Stimulated activated naive CD8-positive, alpha-beta T cell treated with anti-CD3 and anti-CD28 coated beads, Interleukin-15, Interleukin-2, amounts not matched to agents 100 U/mL and 50 U/mL, for 24 hours (primary cell): ENCODE results near the gene DDX6.
A peak's percentile ranks its signal among the peaks of the same experiment; 100 is the strongest.
"Not testable (repeated sequence)": the region's sequence is repeated elsewhere in the genome, so short reads cannot be mapped to it uniquely, and the experiment has no call there.

ENCODE experiments used
- ATAC-seq: fragments of 150-1000 bp; cut with Tn5 transposase; one replicate; pipeline ENCODE4 v1.10.0; 2021
- DNase-seq: peaks from one replicate; pipeline ENCODE4 v3.0.0; 2021

Gene DDX6

DNA sequence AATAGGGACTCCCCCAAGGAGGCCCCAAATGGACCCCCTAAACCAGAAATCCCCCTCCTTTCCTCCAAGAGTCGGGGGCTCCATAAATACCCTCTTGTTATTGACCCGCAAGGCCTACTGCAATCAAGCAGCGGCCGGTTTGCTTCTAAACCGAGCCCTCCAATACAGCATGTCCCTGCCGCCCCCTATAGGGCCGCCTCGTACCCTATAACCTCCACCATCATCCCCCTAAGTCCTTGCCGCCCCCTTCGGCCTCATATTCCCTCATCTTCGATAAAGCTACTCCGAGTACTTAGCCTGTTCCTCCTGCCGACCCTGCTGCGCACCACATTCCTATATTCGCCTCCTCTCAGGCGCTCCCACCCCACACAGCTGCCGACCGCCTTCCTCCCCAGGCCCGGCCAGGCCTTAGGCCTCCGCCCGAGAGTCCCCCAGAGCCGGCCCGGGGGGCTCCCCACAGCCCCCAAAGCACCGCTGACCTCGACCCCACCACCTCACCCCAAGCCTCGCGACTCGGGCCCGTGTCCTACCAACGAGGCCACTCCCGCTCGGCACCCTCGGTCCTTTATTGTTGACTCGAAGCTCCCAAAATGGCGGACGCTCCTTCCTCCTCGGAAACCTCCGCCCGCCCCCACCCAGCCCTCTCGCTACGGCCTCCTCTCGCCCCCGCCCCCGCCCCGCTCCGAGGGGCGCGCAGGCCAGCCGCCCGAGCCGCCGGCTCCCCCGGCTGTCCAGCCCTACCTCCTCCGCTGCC, 430 bp downstream of the DDX6 start:
- ATAC-seq (peak; percentile 21), DNase-seq (peak; percentile 68)

DNA sequence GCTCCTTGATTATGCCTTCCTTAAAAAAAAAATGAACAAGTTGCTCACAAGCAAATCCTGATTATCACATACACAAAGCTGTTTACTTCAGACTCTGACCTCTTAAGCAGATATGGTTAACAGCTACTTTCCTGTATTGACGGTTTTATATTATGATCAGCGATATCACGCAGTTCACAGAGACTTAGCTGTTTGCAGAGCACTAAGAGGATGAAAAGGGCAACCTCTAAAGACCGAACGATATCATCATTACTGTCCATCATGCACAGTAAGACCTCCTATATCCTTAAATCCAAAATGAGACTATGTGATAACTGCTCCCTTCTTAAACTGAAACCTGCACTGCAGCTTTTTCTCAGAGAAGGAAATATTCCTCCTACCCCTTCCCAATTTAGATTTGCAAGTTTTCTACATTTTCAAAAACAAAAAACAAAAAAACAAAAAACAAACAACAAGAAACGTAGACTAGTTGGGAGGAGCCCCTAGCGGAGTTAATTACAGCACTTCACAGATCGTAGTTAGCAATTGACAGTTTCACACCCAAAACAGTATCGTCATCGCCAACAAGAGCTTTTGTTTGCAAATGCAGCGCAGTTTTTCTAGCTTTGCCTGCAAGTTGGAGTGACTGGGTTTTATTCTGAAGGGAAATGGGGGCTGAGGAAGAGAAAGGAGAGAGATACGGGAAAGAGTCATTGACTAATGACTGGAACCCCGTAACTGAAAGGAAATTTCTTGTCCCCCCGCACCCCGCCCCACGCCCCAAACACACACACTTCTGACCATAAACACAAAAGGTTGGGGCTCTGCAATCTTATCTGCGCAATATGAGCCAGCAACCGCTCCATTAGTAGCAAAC, 1.2 kb downstream of the DDX6 start:
- no peak for ATAC-seq
- DNase-seq = no peak

DNA sequence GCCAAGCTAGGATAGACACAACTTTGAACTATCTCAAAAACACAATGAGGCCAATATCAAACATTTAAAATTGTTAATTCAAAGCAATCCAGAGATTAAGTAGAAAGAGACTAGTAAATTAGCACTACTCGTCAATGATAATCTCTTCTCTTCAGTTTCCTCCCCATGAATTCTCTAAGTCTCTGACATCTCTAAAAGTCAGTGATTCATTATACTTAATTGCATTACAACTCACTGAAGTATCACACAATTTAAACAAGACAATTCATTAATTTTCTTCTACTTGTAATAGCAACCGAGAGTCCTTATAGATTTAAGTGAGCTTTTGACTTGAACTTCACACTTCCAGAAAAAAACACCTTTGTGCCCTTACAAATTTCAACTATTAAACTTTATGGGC, 4.3 kb downstream of the DDX6 start:
- ATAC-seq (no peak), DNase-seq (no peak)

DNA sequence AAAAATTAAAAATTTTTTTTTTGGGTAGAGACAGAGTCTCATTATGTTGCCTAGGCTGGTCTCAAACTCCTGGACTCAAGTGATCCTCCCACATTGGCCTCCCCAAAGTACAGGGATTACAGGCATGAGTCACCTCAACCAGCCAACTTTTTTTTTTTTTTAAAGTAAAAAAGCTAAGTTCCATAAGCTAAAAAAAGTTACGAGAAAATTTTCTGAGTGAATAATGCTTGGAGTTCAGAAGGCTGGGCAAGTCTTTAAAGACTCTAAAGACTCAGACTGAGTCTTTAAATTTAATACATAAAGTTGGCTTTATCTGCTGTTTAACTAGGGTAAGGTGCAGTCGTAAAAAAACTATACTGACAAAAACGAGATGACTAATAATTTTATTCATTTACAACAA, 5.6 kb downstream of the DDX6 start:
- DNase-seq = no peak
- no peak for ATAC-seq

DNA sequence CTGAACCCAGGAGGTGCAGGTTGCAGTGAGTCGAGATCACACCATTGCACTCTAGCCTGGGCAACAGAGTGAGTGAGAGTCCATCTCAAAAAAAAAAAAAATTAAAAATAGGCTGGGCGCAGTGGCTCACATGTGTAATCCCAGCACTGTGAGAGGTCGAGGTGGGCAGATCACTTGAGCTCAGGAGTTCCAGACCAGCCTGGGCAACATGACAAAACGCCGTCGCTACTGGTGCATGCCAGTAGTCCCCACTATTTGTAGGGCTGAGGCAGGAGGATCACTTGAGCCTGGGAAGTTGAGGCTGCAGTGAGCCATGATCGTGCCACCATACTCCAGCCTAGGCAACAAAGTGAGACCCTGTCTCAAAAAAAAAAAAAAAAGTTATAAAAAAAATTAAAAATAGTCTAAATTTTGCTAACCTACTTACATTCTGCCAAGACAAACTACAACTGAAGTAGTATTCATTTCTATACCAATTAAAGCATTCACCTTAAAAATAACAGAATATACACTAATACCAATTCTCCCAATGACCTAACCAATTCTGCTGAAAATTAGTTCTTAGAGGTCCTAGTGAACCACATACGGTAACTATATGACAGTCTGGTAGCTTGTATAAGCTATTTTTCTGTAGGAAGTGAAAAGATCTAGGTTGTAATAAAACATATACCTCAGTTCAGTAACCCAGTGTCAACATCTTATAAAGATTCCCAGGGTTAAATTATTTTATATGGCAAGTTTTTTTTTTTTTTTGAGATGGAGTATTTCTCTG, 7.1 kb downstream of the DDX6 start:
- no peak for DNase-seq
- ATAC-seq = no peak

DNA sequence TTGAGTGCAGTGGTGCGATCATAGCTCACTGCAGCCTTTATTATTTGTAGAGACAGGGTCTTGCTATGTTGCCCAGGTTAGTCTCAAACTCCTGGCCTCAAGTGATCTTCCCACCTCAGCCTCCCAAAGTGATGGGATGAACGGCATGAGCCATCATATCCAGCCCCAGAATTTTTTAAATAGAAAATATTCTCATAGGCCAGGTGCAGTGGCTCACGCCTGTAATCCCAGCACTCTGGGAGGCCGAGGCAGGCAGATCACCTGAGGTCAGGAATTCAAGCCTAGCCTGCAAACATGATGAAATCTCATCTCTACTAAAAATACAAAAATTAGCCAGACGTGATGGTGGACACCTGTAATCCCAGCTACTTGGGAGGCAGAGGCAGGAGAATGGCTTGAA, 7.6 kb downstream of the DDX6 start:
- not testable (repeated sequence) for DNase-seq, ATAC-seq

DNA sequence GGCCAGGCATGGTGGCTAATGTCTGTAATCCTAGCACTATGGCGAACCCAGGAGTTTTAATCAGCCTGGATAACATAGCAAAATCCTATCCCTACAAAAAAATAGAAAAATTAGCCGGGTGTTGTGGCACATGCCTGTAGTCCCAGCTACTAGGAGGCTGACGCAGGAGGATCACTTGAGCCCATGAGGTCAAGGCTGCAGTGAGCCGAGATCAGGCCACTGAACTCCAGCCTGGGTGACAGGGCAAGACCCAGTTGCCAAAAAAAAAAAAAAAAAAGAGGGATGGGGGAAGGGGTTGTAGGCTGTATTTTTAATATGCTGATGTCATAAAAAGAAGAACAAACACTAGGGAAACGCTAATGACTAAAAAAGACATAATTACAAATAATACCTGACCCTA, 12.1 kb downstream of the DDX6 start:
- DNase-seq (no peak), ATAC-seq (no peak)

DNA sequence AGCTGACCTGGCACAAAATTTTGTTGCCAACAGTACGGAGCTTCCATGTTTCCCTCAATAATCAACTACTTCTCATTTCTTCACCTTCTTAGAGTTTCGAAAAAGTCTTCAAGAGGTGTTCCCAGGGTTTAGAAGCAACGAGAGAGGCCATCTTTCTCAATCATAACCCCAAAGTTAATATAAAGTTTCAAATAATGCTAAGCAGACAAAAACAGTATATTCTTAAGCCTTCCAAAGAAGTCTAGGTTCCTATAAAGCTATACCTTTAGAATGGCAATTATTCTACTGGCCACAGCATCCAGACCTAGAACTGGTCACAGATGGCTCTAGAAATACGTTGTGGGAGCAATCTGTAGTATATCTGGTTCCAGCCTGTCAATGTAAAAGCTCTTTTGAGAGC, 16.9 kb downstream of the DDX6 start:
- no peak for ATAC-seq
- DNase-seq = no peak

DNA sequence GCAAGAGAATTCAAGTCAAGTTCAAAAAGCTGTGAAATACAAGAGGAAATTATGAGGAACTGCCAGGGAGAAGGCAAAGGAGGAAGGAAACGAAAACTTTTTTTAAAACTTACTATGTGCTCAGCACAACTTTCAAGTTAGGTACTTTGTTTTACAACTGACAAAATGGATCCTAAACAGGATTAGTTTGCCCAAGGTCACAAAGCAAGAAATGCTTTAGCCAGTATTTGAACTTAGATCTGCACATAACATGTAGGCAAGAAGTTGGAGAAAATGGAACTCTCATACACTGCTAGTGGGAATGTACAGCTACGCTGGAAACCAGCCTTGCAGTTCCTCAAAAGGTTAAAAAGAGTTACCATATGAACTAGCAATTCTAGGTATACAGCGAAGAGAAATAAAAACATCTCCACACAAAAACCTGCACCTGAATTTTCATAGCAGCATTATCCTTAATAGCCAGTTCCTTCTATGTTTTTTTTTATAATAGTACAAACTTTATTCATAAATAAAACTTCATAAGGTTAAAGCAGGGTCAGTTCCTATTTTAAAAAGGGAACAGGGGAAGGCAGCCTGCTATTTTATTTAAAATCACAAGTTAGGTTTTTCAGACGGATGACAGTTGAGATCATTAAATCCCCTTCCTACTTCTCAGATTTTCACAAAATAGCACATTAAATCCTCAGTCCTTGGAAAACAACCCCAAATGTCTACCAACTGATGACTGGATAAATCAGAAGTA, 19.2 kb downstream of the DDX6 start:
- DNase-seq (no peak), ATAC-seq (no peak)

DNA sequence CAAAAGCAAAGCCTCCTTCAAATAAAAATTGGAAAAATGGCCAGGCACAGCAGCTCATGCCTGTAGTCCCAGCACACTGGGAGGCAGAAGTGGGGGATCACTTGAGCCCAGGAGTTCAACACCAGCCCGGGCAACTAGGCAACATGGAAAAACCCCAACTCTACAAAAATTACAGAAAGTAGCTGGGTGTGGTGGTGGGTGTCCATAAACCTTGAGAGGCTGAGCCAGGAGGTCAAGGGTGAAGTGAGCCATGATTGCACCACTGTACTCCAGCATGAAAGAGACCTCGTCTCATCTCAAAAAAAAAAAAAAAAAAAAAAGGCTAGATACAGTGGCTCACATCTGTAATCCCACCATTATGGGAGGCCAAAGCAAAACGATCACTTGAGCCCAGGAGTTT, 22.3 kb downstream of the DDX6 start:
- ATAC-seq = no peak
- DNase-seq = no peak

DNA sequence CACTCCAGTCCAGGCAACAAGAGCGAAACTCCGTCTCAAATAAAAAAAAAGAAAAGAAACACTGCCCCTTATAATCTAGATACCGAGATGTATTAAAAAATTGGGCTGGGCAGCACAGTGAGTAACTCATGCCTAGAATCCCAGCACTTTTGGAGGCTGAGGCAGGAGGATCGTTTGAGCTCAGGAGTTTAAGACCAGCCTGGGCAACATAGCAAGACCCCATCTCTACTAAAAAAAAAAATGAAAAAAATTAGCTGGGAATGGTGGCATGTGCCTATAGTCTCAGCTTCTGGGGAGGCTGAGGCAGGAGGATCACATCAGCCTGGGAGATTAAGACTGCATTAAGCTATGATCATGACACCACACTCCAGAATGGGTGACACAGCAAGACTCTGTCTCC, 24.9 kb downstream of the DDX6 start:
- no peak for DNase-seq
- ATAC-seq = no peak

DNA sequence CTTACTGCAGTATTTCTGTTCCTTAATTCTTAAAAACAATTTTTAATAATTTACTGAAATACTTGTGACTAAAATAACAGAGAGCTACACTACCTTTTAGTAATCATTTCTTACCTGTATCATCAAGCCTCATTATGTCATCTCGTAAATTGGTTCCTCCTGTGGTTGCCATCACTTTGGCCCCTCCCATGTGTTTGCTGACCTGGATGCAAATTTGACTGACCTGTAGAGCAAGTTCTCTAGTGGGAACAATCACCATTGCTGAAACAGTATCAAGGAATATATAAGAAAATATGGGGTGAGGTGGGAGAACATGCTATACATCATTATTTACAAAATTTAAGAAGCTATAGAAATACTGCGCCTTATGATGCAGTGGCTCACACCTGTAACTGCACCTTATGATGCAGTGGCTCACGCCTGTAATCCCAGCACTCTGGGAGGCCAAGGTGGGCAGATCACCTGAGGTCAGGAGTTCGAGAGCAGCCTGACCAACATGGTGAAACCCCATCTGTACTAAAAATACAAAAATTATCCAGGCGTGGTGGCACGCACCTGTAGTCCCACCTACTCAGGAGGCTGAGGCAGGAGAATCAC, 25.8 kb downstream of the DDX6 start:
- not testable (repeated sequence) for DNase-seq

DNA sequence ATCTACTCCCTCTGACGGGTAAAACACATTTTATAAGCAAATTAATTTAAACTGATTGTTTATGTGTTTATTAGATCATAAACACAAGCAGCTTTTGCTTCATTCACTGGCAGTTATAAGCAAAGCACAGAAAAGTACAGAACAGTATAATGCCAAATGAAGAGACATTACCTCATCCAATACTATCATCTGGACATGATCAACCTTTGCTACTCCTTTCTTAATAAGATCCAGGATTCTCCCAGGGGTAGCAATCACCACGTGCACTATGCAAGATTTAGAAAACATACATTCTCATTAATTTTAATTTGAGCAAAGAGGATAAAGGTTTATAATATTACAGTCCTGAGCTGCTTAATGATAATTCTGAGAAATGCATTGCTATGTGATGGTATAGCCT, 27.9 kb downstream of the DDX6 start:
- DNase-seq (no peak), ATAC-seq (no peak)

More for the DNA sequence above, 25.8 kb downstream of the DDX6 start:
- not testable (repeated sequence) for ATAC-seq

DNA sequence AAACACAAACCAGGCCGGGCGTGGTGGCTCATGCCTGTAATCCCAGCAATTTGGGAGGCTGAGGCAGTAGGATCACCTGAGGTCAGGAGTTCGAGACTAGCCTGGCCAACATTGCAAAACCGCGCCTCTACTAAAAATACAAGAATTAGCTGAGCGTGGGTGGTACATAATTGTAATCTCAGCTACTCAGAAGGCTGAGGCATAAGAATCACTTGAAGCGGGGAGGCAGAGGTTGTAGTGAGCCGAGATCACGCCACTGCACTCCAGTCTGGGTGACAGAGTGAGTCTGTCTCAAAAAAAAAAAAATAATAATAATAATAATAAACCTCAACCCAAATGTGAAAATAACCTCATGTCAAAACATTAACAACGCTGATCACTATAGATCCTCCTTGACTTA, 29.0 kb downstream of the DDX6 start:
- not testable (repeated sequence) for ATAC-seq, DNase-seq

DNA sequence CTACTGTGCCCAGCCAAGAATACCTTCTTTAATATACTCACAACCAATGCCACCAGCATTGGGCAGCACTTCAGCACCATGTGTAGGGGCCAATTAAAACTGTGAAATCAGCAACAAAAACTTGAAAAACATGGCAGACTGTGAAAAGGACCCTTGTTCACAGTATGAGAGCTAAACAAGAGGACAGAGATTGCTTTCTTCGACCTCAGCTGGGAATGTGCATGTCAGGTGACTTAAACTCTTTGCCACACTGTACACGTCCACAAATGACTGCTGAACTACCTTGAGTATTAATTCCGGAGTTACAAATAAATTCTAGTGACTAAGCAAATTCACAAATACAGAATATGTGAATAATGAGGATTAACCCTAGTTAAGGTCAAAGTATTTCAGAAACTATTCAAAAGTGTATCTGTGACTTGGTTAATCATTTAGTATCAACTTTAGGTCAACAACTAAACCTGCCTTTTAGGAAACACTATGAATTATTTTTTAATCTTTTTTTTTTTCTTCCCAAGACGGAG, 33.0 kb downstream of the DDX6 start:
- DNase-seq (no peak), ATAC-seq (no peak)

DNA sequence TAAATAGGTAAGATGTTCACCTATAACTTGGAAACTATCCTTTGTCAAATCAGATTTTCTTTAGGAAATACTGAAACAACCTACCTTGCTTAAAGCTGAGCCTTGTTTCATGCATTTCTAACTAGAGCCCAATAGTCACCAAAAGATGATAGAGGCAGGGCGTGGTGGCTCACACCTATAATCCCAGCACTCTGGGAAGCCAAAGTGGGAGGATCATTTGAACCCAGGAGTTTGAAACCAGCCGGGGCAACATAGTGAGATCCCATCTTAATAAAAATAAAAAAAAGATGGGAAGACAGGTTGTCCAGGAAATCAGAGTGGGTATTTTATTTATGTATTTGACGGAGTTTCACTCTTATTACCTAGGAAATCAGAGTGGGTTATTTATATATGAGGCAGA, 38.3 kb downstream of the DDX6 start:
- DNase-seq (no peak), ATAC-seq (no peak)

DNA sequence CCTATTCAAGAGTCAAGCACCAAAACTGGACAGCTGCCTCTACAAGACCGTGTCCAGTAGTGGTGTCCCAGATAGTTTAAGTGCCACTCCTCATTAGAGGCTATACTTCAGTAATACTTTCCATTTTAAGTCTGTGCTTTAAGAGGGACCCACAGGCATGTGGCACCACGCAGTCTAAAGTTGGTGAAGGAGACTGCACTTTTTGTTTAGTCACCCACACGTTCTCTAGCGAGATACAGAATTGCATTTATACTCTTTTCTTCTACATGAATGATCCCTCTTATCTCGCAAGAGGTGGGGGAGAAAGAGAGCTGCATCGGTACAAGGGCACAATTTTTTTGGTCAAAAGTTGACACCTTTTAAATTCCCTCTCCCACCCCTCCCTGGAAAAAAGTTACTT, 41.5 kb downstream of the DDX6 start:
- DNase-seq (no peak), ATAC-seq (no peak)

DNA sequence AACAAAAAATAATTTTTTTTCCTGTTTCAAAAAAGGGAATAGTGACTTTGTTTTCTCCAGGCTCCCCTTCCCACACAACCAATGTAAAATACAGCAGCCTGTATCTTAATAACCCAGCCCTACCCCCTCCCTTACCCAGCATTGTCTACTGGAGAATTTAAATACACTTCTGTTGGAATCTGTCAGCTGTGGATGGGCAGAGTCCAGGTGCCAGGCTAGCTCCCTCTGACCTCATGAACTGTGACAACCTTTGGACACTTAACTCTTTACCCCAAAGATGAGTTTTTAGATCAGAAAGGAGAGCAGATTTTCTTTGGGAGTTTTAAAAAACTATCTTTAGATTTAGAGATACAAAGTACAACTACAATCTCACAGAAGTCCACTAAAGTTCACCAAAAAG, 42.9 kb downstream of the DDX6 start:
- ATAC-seq = no peak

DNA sequence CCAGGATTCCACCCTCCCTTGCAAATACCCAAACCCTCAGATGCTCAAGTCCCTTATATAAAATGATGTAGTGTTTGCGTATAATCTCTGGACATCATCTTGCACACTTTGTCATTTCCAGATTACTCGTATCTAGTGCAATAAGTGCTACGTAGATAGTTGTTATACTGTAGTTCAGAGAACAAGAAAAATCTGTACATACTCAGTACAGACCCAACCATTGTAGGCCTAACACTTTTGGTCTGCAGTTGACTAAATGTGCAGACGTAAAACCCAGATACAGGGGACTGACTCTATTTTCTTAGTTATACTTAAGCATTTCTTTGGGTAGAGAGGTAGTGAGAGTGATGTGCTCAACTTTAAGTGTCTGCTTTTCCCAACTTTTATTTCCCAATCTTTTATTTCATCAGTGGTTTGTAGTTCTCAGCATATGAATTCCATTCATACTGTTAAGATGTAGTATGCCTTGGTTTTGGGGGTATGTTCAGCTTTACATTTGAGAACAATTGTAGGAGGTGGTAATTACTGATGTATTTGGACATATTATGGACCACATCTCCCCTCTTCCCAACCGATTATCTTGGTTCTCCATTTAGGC, 43.9 kb downstream of the DDX6 start:
- DNase-seq (no peak), ATAC-seq (no peak)

More for the DNA sequence above, 42.9 kb downstream of the DDX6 start:
- DNase-seq = no peak

DNA sequence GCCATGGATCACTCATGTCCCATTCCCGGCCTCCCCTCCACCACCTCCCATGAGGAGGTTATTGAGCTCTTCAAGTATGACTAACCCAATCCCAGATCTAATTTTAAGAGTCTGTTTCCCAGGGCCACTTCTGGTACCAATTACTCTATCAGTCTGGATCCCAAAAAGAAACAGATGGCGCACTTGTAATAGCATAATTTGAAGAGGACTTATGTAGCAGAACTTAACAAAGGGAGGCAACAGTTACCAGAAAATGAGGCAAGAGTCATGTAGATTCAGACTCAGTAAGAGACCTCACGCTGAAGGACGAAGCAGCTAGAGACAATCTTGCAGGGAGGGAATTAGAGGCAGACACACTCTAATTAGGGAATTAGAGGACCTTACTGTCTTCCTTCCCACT, 46.9 kb downstream of the DDX6 start:
- no peak for DNase-seq
- no peak for ATAC-seq

DNA sequence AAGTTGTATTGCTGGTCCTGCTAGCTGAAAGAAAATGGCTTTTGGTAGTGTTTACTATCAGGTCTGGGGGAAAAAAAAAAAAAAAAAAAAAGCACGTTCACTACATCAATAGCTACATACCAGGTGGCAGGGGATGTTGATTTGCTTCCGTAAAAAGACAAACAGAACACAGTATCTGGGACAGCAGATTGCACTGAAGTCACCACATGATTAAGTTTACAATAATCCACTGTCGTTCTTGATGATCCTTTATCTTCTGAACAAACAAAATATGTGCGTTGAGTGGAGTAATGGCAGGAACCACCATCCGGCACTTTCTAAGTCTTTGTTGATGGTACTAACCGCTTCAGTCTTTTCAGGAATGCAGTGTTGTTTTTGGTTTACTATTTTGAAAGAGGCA, 48.7 kb downstream of the DDX6 start:
- ATAC-seq = no peak
- no peak for DNase-seq
